Measurements from ENCODE around the gene SEC14L1. TPM values are rescaled to one million over a fixed set of nuclear protein-coding genes. Genes with fewer than 3 reads are reported as not detected.

SEC14L1 gene
- total RNA-seq, 1 donor from 2014 or later = 146 TPM

DNA sequence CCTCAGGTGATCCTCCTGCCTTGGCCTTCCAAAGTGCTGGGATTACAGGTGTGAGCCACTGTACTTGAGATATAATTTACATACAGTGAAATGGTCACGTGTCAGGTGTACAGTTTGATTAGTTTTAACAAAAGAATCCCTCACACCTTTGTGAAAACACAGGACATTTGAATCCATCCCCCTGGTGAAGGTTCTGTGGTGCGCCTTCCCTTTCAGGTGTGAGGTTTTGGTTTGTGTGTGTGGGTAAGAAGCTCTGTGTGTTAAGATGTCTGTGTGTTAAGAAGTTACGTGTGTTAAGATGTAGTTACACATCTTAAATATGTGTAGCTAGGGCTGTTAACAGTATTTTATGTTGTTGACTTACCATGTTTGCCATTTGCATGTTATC is 4.4 kb downstream of the SEC14L1 start:
- intact Hi-C loops (cut with DNase I) = no loop called here
- Histone ChIP-seq H3K36me3 (peaks cover 55% of the 10 kb centered on the region), H3K27ac (peak overlapping the region; percentile 88)

DNA sequence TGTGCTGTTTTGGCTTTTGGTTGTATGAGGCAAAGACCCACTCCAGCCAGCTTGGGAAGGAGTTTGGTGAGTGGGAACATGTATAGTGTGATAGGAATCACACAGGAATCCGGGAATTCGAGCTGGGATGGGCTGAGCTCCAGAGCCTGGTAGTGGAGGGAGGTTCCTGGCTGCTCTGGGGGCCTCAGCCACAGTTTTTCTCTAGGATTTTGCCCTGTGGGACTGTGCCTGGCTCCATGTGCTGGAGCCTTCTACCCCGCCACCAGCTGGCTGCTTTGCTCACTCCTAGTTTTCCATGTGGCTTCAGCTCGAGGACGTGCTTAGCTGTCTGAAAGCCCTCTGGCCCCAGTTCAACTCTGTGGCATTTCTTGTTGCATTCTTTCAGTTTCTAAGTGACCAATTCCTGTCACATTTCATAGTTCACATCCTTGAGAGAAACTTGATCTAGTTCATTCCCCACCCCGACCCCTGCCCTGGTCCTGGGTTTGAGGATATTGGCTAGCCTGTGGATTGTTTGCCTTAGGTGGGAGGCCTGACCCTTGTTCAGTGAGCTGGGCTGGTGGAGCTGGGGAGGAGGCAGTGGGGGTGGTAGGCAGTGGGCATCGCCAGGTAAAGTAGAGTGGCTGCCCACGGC is 5.0 kb downstream of the SEC14L1 start:
- peaks cover 59% of the 10 kb centered on the region for H3K36me3 ChIP-seq
- peak overlapping the region; percentile 88 for H3K27ac ChIP-seq
- H3K9me3 ChIP-seq = no peaks in the 10 kb centered on the region
- DNase-seq (peak; percentile 80), ATAC-seq (peak; percentile 73 to 79)
- H3K4me1 ChIP-seq = peaks cover 72% of the 10 kb centered on the region
- peak overlapping the region; percentile 39 for H3K4me3 ChIP-seq
- H3K27me3 ChIP-seq (ENCODE audit: low read depth) = no peaks in the 10 kb centered on the region
- intact Hi-C loops (cut with DNase I) = no loop called here
- TF ChIP-seq, protein P1, sequence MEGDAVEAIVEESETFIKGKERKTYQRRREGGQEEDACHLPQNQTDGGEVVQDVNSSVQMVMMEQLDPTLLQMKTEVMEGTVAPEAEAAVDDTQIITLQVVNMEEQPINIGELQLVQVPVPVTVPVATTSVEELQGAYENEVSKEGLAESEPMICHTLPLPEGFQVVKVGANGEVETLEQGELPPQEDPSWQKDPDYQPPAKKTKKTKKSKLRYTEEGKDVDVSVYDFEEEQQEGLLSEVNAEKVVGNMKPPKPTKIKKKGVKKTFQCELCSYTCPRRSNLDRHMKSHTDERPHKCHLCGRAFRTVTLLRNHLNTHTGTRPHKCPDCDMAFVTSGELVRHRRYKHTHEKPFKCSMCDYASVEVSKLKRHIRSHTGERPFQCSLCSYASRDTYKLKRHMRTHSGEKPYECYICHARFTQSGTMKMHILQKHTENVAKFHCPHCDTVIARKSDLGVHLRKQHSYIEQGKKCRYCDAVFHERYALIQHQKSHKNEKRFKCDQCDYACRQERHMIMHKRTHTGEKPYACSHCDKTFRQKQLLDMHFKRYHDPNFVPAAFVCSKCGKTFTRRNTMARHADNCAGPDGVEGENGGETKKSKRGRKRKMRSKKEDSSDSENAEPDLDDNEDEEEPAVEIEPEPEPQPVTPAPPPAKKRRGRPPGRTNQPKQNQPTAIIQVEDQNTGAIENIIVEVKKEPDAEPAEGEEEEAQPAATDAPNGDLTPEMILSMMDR (IDR thresholded peaks at IDR 0.05) = peak; percentile 30

More for the DNA sequence above, 4.4 kb downstream of the SEC14L1 start:
- H3K4me3 ChIP-seq = peak overlapping the region; percentile 39
- no peak for DNase-seq
- peaks cover 68% of the 10 kb centered on the region for H3K4me1 ChIP-seq
- no peaks in the 10 kb centered on the region for H3K27me3 ChIP-seq (ENCODE audit: low read depth)
- no peaks in the 10 kb centered on the region for H3K9me3 ChIP-seq
- TF ChIP-seq, protein P1 (IDR thresholded peaks at IDR 0.05) = no peak
- no peak for ATAC-seq

DNA sequence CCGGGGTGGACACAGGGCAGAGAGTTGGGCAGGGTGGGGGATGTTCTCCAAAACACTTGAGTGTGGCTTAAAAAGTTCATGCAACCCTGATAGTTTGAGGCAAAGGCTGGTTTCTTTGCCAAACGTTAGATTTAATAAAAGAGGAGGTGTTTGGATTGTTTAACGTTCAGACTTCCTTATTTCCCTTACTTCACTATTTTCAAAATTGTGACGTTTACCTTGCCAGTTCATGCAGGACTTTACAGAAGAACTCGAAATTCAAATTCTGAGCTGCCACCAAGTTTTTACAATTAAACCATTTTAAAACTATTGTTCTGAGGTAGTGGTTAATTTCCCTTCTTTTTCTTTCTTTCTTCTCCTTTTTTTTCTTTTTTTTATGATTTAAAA is 5.5 kb downstream of the SEC14L1 start:
- Histone ChIP-seq H3K4me1 (peaks cover 77% of the 10 kb centered on the region), H3K27me3 (ENCODE audit: low read depth) (no peaks in the 10 kb centered on the region), H3K4me3 (peak overlapping the region; percentile 39), H3K27ac (peak overlapping the region; percentile 88), H3K36me3 (peaks cover 63% of the 10 kb centered on the region), H3K9me3 (no peaks in the 10 kb centered on the region)
- TF ChIP-seq, protein P1 (IDR thresholded peaks at IDR 0.05) = no peak
- intact Hi-C loops (cut with DNase I) = no loop called here
- ATAC-seq (no peak), DNase-seq (no peak)

DNA sequence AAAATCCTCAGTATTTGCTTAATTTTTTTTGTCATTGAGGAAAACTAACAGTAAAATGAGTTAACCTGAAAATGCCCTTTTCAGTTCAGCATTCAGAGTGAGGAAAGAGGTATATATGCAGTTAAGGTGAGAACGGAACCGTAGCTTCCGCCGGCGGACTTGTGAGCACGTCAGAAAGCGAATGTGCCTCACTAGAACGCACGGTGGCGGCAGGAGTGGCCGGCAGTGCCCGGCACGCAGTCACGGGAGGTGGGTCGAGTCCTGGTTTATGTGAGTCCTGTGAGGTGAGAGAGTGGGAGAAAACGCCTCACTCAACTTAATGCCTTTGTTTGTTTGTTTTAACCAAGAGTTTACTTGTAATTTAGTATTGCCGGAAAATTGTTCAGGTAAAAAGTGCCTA is 6.1 kb downstream of the SEC14L1 start:
- H3K27ac ChIP-seq = peak overlapping the region; percentile 88
- intact Hi-C loops (cut with DNase I) = no loop called here
- DNase-seq = peak; percentile 80

DNA sequence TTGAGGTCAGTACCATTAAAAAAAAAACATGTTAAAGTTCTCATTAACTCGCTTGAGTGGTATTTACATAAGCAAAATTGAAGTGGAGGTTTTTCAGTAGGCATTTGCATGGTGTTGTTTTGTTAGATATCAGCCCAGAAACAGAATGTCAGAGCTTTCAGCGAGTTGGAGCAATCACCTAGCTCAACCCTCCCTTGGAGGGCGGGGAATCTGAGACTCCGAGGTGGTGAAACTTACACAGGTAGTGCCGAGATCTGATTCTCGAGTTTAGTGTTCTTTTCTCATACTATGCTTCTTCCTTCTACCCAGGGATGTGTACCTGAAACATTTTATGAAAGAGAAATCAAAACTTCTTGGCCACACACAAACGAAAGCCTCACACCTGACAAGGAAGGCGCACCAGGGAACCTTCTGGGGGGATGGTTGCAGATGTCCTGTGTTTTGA is 6.6 kb downstream of the SEC14L1 start:
- Histone ChIP-seq H3K36me3 (peaks cover 71% of the 10 kb centered on the region), H3K27ac (peak overlapping the region; percentile 88), H3K9me3 (no peaks in the 10 kb centered on the region), H3K27me3 (ENCODE audit: low read depth) (no peaks in the 10 kb centered on the region), H3K4me1 (peaks cover 80% of the 10 kb centered on the region), H3K4me3 (peak overlapping the region; percentile 39)
- DNase-seq = no peak
- intact Hi-C loops (cut with DNase I) = no loop called here
- peak; percentile 47 to 61 for ATAC-seq
- TF ChIP-seq, protein P1 (IDR thresholded peaks at IDR 0.05) = no peak

More for the DNA sequence above, 6.1 kb downstream of the SEC14L1 start:
- H3K4me1 ChIP-seq = peaks cover 80% of the 10 kb centered on the region
- TF ChIP-seq, protein P1 (IDR thresholded peaks at IDR 0.05) = peak; percentile 34
- no peaks in the 10 kb centered on the region for H3K9me3 ChIP-seq
- no peaks in the 10 kb centered on the region for H3K27me3 ChIP-seq (ENCODE audit: low read depth)
- H3K36me3 ChIP-seq = peaks cover 69% of the 10 kb centered on the region
- peak; percentile 79 to 85 for ATAC-seq
- H3K4me3 ChIP-seq = peak overlapping the region; percentile 39
